Stomach (tissue), 4 donors: ENCODE results near the gene NLRP11.

Experiments used
- CTCF ChIP-seq, 7 experiments: fragments of 450-650 bp in 4 of 7; fragments of 200-600 bp in 3 of 7; sonication (generic) in 3 of 7; IDR thresholded peaks; one replicate each; pipeline ENCODE4 v1.5.1; 2016 to 2019; ENCODE audit warnings: antibody characterized with exemption in 7 of 7, control low read depth in 2 of 7, mild to moderate bottlenecking in 1 of 7
- POLR2A ChIP-seq, 4 donors: fragments of 450-650 bp; IDR thresholded peaks; one replicate each; pipeline ENCODE4 v1.6.1; 2016; ENCODE audit warnings: antibody characterized with exemption in 4 of 4, control low read depth in 2 of 4, mild to moderate bottlenecking in 1 of 4, moderate library complexity in 1 of 4

GRCh38 chr19:55831846-55832245, at the start of gene NLRP11:
- TF ChIP-seq CTCF (IDR thresholded peaks at IDR 0.05) (no peak), POLR2A (IDR thresholded peaks at IDR 0.05) (no peak)
